GM12892 (cell line): Measurements from ENCODE around the gene ZNF79.

Source experiments
- POLR2A ChIP-seq: IDR thresholded peaks from 2 replicates; pipeline ENCODE4 v1.6.1; 2011; ENCODE audit warnings: low read depth, low read length, control low read depth
- POLR2AphosphoS5 ChIP-seq: IDR thresholded peaks from 2 replicates; pipeline ENCODE4 v1.6.1; 2011; ENCODE audit warnings: low read depth, low read length, control low read depth
- TAF1 ChIP-seq: IDR thresholded peaks from 2 replicates; pipeline ENCODE4 v1.6.1; 2011; ENCODE audit warnings: low read depth, mild to moderate bottlenecking, control low read depth, low read length, borderline replicate concordance

- TF ChIP-seq POLR2A (no peak), TAF1 (no peak), POLR2AphosphoS5 (no peak)
Observed at GRCh38 chr9:127417131-127418036, 6.8 kb upstream of the ZNF79 start.
